GM18511 (cell line): ENCODE results near the gene YDJC.
A peak's percentile ranks its signal among the peaks of the same experiment; 100 is the strongest.
"Not testable (repeated sequence)": the region's sequence is repeated elsewhere in the genome, so short reads cannot be mapped to it uniquely, and the experiment has no call there.

ENCODE experiments used
- ATAC-seq: cut with Tn5 transposase; IDR thresholded peaks from one replicate; pipeline ENCODE4 v1.9.1; 2021; ENCODE audit warnings: mild to moderate bottlenecking, moderate library complexity; ENCODE audit not compliant: unreplicated experiment

YDJC gene

GRCh38 chr22:21632931-21633330 lies 3.1 kb upstream of the YDJC start:
- ATAC-seq: no peak

GRCh38 chr22:21632237-21632895 lies 2.5 kb upstream of the YDJC start, which contains the start of gene CCDC116:
Gene CCDC116, plus strand, starts transcription at chr22:21632760. Its CDS starts 422 bp downstream, at chr22:21633182.
- no peak for ATAC-seq

- ATAC-seq: no peak
Measured at GRCh38 chr22:21631025-21631424, 1.2 kb upstream of the YDJC start.

GRCh38 chr22:21628386-21629254 lies 1.2 kb downstream of the YDJC start:
- peak; percentile 14 for ATAC-seq

- ATAC-seq: no peak
Measured at GRCh38 chr22:21626735-21627469, 2.9 kb downstream of the YDJC start.

- no peak for ATAC-seq
Measured at GRCh38 chr22:21626073-21626734, 3.6 kb downstream of the YDJC start.

- ATAC-seq: no peak
Measured at GRCh38 chr22:21624880-21625791, 4.7 kb downstream of the YDJC start.

- ATAC-seq: no peak
Measured at GRCh38 chr22:21624120-21624879, 5.5 kb downstream of the YDJC start.

- ATAC-seq: no peak
Measured at GRCh38 chr22:21623648-21623970, 6.2 kb downstream of the YDJC start.

GRCh38 chr22:21622919-21623647 lies 6.7 kb downstream of the YDJC start:
- ATAC-seq: no peak

GRCh38 chr22:21622011-21622918 lies 7.6 kb downstream of the YDJC start:
- no peak for ATAC-seq

GRCh38 chr22:21621025-21621424 lies 8.8 kb downstream of the YDJC start:
- ATAC-seq: no peak

GRCh38 chr22:21617337-21617736 lies 12.5 kb downstream of the YDJC start:
- ATAC-seq: not testable (repeated sequence)

- ATAC-seq: no peak
Measured at GRCh38 chr22:21615731-21616130, 14.1 kb downstream of the YDJC start.

- ATAC-seq: no peak
Measured at GRCh38 chr22:21613553-21614233, 16.1 kb downstream of the YDJC start.

- ATAC-seq: no peak
Measured at GRCh38 chr22:21612858-21613257, 17.0 kb downstream of the YDJC start.
